IMR-90 (cell line): Measurements from ENCODE around the gene DNAJC5G. TPM values are rescaled to one million over a fixed set of nuclear protein-coding genes. Genes with fewer than 3 reads are reported as not detected.

Experiments
- ATAC-seq: fragments of 200-7000 bp; cut with Tn5 transposase; 2 replicates; pipeline ENCODE4 v1.9.1; 2020; ENCODE audit warnings: low read depth, mild to moderate bottlenecking, moderate library complexity
- BruUV-seq: library from RNA; stranded (reverse); fragments of 400-500 nt; replicated peaks from 2 replicates; lab custom pipeline; 2021; lab: Mats Ljungman, UMichigan
- CTCF ChIA-PET: fragments of 300-600 bp; formaldehyde crosslinking; extraction: SDS; loops from one replicate; lab custom pipeline; 2021; ENCODE audit warnings: antibody characterized with exemption; lab: Yijun Ruan, JAX
- POLR2A ChIA-PET: fragments of 300-600 bp; sonication (Branson Sonifier 250); formaldehyde crosslinking; loops from one replicate; lab custom pipeline; 2022; ENCODE audit warnings: antibody characterized with exemption; ENCODE audit not compliant: unreplicated experiment; lab: Charles Lee
- DNase-seq: peaks from one replicate; pipeline ENCODE4 v3.0.0; 2013
- H2AFZ ChIP-seq: replicated peaks from 2 replicates; pipeline ENCODE3; 2013; ENCODE audit warnings: low read length, mild to moderate bottlenecking; ENCODE audit not compliant: poor library complexity
- H2AK5ac ChIP-seq: 2 replicates; pipeline ENCODE4 v1.6.1; 2013; ENCODE audit warnings: low read depth, low read length, inconsistent platforms
- H2AK9ac ChIP-seq: replicated peaks from 2 replicates; pipeline ENCODE3; 2013; ENCODE audit warnings: mild to moderate bottlenecking, low read depth, low read length, moderate library complexity; ENCODE audit not compliant: poor library complexity
- H2BK120ac ChIP-seq: 2 replicates; pipeline ENCODE4 v1.6.1; 2013; ENCODE audit warnings: low read depth, low read length, inconsistent platforms
- H2BK15ac ChIP-seq: 3 replicates; pipeline ENCODE4 v1.6.1; 2013; ENCODE audit warnings: low read depth, low read length, inconsistent platforms
- H2BK20ac ChIP-seq: 2 replicates; pipeline ENCODE4 v1.6.1; 2013; ENCODE audit warnings: low read depth, mild to moderate bottlenecking, inconsistent platforms, low read length, moderate library complexity
- H2BK5ac ChIP-seq: 2 replicates; pipeline ENCODE4 v1.6.1; 2013; ENCODE audit warnings: mild to moderate bottlenecking, low read depth, low read length, inconsistent platforms; ENCODE audit not compliant: poor library complexity, severe bottlenecking
- H3K14ac ChIP-seq: replicated peaks from 2 replicates; pipeline ENCODE4 v1.6.1; 2013; ENCODE audit warnings: low read depth, low read length, inconsistent platforms
- H3K18ac ChIP-seq: 2 replicates; pipeline ENCODE4 v1.6.1; 2013; ENCODE audit warnings: low read depth, low read length, control low read depth
- H3K23ac ChIP-seq: 2 replicates; pipeline ENCODE4 v1.6.1; 2013; ENCODE audit warnings: low read depth, low read length, inconsistent platforms
- H3K27ac ChIP-seq: 2 replicates; pipeline ENCODE4 v1.5.1; 2013; ENCODE audit warnings: mild to moderate bottlenecking, control low read depth, low read length; ENCODE audit not compliant: insufficient read depth
- H3K27me3 ChIP-seq: 2 replicates; pipeline ENCODE4 v1.6.1; 2013; ENCODE audit warnings: low read length; ENCODE audit not compliant: control insufficient read depth, insufficient read depth
- H3K36me3 ChIP-seq: 2 replicates; pipeline ENCODE4 v1.6.1; 2013; ENCODE audit warnings: low read length, mixed read lengths; ENCODE audit not compliant: control insufficient read depth, insufficient read depth
- H3K4ac ChIP-seq: 2 replicates; pipeline ENCODE4 v1.6.1; 2013; ENCODE audit warnings: low read depth, low read length, inconsistent platforms
- H3K4me1 ChIP-seq: 2 replicates; pipeline ENCODE4 v1.6.1; 2013; ENCODE audit warnings: low read length, mixed read lengths; ENCODE audit not compliant: control insufficient read depth, insufficient read depth
- H3K4me2 ChIP-seq: 2 replicates; pipeline ENCODE4 v1.6.1; 2013; ENCODE audit warnings: low read depth, mild to moderate bottlenecking, control low read depth, low read length, moderate library complexity
- H3K4me3 ChIP-seq: 2 replicates; pipeline ENCODE4 v1.5.1; 2013; ENCODE audit warnings: low read depth, mild to moderate bottlenecking, control low read depth, low read length, moderate library complexity; ENCODE audit not compliant: insufficient read depth
- H3K56ac ChIP-seq: 2 replicates; pipeline ENCODE4 v1.6.1; 2013; ENCODE audit warnings: low read length, inconsistent platforms; ENCODE audit not compliant: insufficient read depth; ENCODE audit errors: extremely low read depth
- H3K79me1 ChIP-seq, 2 experiments: 2 replicates each; pipeline ENCODE4 v1.6.1; 2013; ENCODE audit warnings: low read length in 2 of 2, inconsistent platforms in 1 of 2, low read depth in 1 of 2
- H3K9ac ChIP-seq: 2 replicates; pipeline ENCODE4 v1.6.1; 2013; ENCODE audit warnings: low read depth, low read length, control low read depth
- H3K9me1 ChIP-seq: 2 replicates; pipeline ENCODE4 v1.6.1; 2013; ENCODE audit warnings: low read length, inconsistent platforms; ENCODE audit not compliant: insufficient read depth
- H3K9me3 ChIP-seq: 2 replicates; pipeline ENCODE4 v1.6.1; 2013; ENCODE audit warnings: low read length; ENCODE audit not compliant: control insufficient read depth, insufficient read depth
- H4K20me1 ChIP-seq: 2 replicates; pipeline ENCODE4 v1.6.1; 2013; ENCODE audit warnings: low read length, inconsistent platforms; ENCODE audit not compliant: insufficient read depth
- H4K5ac ChIP-seq: 2 replicates; pipeline ENCODE4 v1.6.1; 2013; ENCODE audit warnings: mild to moderate bottlenecking, low read depth, low read length, control low read depth
- H4K8ac ChIP-seq, 2 experiments: 2 replicates each; pipeline ENCODE4 v1.6.1; 2013; ENCODE audit warnings: low read depth in 2 of 2, low read length in 2 of 2, control low read depth in 1 of 2, inconsistent platforms in 1 of 2
- H4K91ac ChIP-seq: 2 replicates; pipeline ENCODE4 v1.6.1; 2013; ENCODE audit warnings: low read depth, low read length, inconsistent platforms; ENCODE audit not compliant: insufficient read depth
- NFE2L2 ChIP-seq: fragments of 150-350 bp; IDR thresholded peaks from 2 replicates; pipeline ENCODE4 v1.6.1; 2016; ENCODE audit warnings: low read depth, mild to moderate bottlenecking, low read length
- whole genome bisulfite sequencing, 2 experiments: methylation state at CpG; one replicate each; pipeline versions ENCODE4 v1.1.5 to v1.1.7; 2013; ENCODE audit warnings: missing lambda C conversion rate in 2 of 2; ENCODE audit not compliant: insufficient read length in 1 of 2; ENCODE audit errors: extremely low coverage in 2 of 2; 5-methylcytosine and 5-hydroxymethylcytosine counted together
- dilution Hi-C: fragments of 300-500 bp; cut with HindIII; formaldehyde crosslinking; loops from one replicate; pipeline ENCODE4 v1.14.3; 2018; ENCODE audit warnings: low sequenced_read_pairs; ENCODE audit not compliant: unreplicated experiment
- in situ Hi-C: fragments of 300-500 bp; cut with MboI; formaldehyde crosslinking; loops from 3 replicates; pipeline ENCODE4 v1.14.3; 2019; ENCODE audit warnings: low sequenced_read_pairs, inconsistent platforms, mixed read lengths
- intact Hi-C: fragments of 100-400 bp; cut with micrococcal nuclease; formaldehyde crosslinking; loops from 2 replicates; pipeline ENCODE4 v1.10.0; 2022
- polyA plus RNA-seq, 3 experiments: library from polyadenylated mRNA; depleted of rRNA; stranded (reverse); fragments of >200 nt; gene quantifications; 2 replicates each; pipeline ENCODE4 v1.2.3, GENCODE V29; 2012; ENCODE audit warnings: low replicate concordance in 1 of 3
- total RNA-seq: library from RNA; depleted of rRNA; stranded (reverse); fragments of >200 nt; gene quantifications from 2 replicates; pipeline ENCODE4 v1.2.3, GENCODE V29; 2012
- TF ChIP-seq, protein P1 (sequence below): conservative IDR thresholded peaks from 2 replicates; pipeline ENCODE4 v1.5.1; 2012; ENCODE audit warnings: mild to moderate bottlenecking, low read depth, low read length, improper control_type of control experiment
- TF ChIP-seq, protein P2 (sequence below): fragments of 150-350 bp; IDR thresholded peaks from 2 replicates; pipeline ENCODE4 v1.6.1; 2016; ENCODE audit warnings: low read depth, mild to moderate bottlenecking, low read length, moderate library complexity, borderline replicate concordance

Gene DNAJC5G
- total and polyA plus RNA-seq, 2 of the 4 experiments (the other 2 are of a cell fraction), result not detected

DNA sequence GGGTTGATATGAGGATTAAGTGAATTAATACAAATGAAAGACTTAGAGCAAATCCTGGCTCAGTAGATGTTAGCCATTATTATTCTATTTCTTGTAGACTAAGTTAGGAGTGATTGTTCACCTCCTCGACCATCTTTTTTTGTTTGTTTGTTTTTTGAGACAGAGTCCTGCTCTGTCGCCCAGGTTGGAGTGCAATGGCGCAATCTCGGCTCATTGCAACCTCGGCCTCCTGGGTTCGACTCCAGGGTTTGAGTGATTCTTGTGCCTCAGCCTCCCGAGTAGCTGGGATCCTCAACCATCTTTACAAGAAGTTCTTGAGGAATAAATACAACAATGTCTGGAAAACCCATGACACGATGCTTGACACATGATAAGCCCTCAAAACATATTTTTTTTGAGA lies 19.7 kb downstream of the DNAJC5G start:
- Histone ChIP-seq H3K79me1 (no peaks in the 10 kb centered on the region), H2BK20ac (no peak overlapping the region), H3K18ac (no peak overlapping the region), H3K4me3 (no peak overlapping the region), H3K14ac (no peak overlapping the region), H2AFZ (no peak overlapping the region), H4K20me1 (no peaks in the 10 kb centered on the region; the same call in 1 of the 2 replicates), H4K8ac (no peak overlapping the region), H3K9ac (no peak overlapping the region), H4K5ac (no peak overlapping the region), H3K4ac (no peak overlapping the region), H2BK15ac (no peak overlapping the region), H3K27me3 (peaks cover 8% of the 10 kb centered on the region), H2AK9ac (no peak overlapping the region), H2AK5ac (no peak overlapping the region), H3K9me3 (no peaks in the 10 kb centered on the region), H3K27ac (no peak overlapping the region), H3K4me1 (peaks cover 10% of the 10 kb centered on the region), H3K56ac (no peak overlapping the region), H4K91ac (no peak overlapping the region), H2BK5ac (no peak overlapping the region), H3K9me1 (peaks cover 13% of the 10 kb centered on the region), H3K36me3 (no peaks in the 10 kb centered on the region), H2BK120ac (no peak overlapping the region), H3K23ac (no peak overlapping the region), H3K4me2 (no peak overlapping the region)
- DNase-seq (no peak), ATAC-seq (no peak)
- CTCF ChIA-PET, result no interaction called here
- intact Hi-C loops, result no loop called here
- dilution Hi-C loops, result no loop called here
- TF ChIP-seq, protein P1, sequence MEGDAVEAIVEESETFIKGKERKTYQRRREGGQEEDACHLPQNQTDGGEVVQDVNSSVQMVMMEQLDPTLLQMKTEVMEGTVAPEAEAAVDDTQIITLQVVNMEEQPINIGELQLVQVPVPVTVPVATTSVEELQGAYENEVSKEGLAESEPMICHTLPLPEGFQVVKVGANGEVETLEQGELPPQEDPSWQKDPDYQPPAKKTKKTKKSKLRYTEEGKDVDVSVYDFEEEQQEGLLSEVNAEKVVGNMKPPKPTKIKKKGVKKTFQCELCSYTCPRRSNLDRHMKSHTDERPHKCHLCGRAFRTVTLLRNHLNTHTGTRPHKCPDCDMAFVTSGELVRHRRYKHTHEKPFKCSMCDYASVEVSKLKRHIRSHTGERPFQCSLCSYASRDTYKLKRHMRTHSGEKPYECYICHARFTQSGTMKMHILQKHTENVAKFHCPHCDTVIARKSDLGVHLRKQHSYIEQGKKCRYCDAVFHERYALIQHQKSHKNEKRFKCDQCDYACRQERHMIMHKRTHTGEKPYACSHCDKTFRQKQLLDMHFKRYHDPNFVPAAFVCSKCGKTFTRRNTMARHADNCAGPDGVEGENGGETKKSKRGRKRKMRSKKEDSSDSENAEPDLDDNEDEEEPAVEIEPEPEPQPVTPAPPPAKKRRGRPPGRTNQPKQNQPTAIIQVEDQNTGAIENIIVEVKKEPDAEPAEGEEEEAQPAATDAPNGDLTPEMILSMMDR, result no peak
- TF ChIP-seq NFE2L2, result no peak
- TF ChIP-seq, protein P2, sequence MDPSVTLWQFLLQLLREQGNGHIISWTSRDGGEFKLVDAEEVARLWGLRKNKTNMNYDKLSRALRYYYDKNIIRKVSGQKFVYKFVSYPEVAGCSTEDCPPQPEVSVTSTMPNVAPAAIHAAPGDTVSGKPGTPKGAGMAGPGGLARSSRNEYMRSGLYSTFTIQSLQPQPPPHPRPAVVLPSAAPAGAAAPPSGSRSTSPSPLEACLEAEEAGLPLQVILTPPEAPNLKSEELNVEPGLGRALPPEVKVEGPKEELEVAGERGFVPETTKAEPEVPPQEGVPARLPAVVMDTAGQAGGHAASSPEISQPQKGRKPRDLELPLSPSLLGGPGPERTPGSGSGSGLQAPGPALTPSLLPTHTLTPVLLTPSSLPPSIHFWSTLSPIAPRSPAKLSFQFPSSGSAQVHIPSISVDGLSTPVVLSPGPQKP, result no peak
- no CpG with 5 or more reads among the region's 8 CpGs for WGBS, 2 experiments
- POLR2A ChIA-PET, result no interaction called here
- BruUV-seq, result no TSS peak
- in situ Hi-C loops, result no loop called here
